Epithelial cell of esophagus (primary cell): ENCODE measurements around the gene KIDINS220.
A peak's percentile ranks its signal among the peaks of the same experiment; 100 is the strongest.

ENCODE experiments used
- DNase-seq: peaks from one replicate; pipeline ENCODE4 v3.0.0; 2010; ENCODE audit warnings: low read depth
- H3K4me3 ChIP-seq: 2 replicates; pipeline ENCODE4 v1.5.1; 2011; ENCODE audit warnings: mild to moderate bottlenecking, low read length, control low read depth
- CTCF ChIP-seq: IDR thresholded peaks from 2 replicates; pipeline ENCODE4 v1.5.1; 2011; ENCODE audit warnings: low read depth, mild to moderate bottlenecking, low read length, control low read depth, inconsistent platforms; ENCODE audit not compliant: insufficient read depth; ENCODE audit errors: missing control alignments

The KIDINS220 gene

DNA sequence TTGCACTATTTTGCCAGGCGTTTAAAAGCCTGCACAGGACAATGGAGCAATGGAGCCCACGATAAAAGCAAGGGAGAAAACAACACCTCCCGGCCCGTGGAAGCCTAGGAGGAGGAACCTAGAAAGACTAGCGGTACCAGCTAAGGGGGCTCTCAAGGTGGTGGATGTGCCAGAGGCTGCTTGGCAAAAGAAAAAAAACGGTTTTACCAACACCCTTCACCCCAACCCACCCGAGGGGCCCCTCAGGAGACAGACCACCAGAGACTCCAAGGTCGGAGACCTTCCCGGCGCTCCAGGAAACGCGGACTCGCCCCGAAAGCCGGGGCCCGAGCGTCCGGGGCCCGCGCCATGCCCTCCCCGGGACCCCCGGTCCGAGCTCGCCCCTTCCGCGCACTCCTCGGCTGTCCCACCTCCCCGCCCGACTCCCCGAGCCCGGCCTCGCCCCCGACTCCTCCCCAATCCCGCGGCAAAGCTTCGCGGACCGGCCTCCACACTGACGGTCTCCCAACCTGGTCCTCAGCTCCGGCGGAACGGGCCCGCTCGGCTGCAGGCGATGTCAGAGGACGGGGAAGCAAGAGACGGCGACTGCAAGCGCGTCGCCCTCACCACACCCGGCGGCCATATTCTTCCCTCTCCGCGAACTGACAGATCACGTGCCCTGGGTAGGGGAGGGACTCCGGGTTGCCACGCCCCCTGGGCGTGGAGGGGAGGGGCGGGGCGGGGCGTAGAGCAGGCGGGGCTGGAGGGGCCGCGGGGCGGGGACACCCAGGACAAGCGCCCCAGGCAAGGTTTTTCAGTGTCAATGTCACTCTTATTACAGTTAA is at the start of gene KIDINS220:
TSS of gene KIDINS220 (minus strand) at position 643 of the 824 bp plus-strand sequence. CDS start 10,520 bp downstream, outside the sequence.
- DNase-seq: peak; percentile 88
- TF ChIP-seq CTCF: no peak
- peak within 1 kb of the TSS; percentile 81 for H3K4me3 ChIP-seq

- no peak overlapping the region for H3K4me3 ChIP-seq
- no peak for DNase-seq
- TF ChIP-seq CTCF: no peak
Observed at GRCh38 chr2:8886876-8887275, 49.5 kb upstream of the KIDINS220 start.

GRCh38 chr2:8886202-8886518 is 48.7 kb upstream of the KIDINS220 start:
- no peak for TF ChIP-seq CTCF
- H3K4me3 ChIP-seq: no peak overlapping the region
- no peak for DNase-seq

DNA sequence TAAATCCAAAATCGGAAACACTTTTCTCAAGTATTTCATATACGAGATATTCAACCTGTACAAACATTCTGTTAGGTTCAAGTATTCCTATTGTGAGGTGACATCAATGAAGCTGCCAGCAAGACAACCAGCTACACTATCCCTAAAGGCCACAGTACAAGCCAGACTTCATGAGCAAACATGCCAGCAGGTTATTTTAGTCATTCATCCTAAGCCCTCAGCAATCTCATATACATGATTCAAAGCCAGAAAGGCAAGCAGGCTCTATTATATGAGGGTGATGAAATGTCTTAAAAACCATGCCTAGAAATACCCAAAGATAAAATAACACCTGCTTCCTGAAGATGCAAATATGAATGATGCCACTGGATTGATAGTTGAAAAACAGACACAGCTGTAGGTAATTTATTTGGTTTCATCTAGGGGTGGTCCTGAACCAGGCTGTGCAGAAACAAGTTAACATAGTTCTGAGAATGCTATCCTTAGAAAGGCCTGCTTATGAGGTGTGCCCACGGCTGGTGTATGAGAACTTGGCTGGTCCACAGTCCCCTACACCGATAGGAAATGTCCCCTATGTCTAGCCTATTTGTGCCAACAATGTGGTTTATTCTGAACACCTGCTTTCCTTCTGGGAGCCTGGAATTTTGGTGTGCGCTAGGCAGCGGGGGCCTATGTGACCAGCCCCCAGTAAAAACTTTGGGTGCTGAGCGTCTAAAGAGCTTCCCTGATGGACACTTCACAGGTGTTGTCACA is 48.2 kb upstream of the KIDINS220 start:
- peak; percentile 55 for DNase-seq
- TF ChIP-seq CTCF: no peak
- no peak overlapping the region for H3K4me3 ChIP-seq

- no peak overlapping the region for H3K4me3 ChIP-seq
- TF ChIP-seq CTCF: no peak
- DNase-seq: no peak
Observed at GRCh38 chr2:8884812-8885211, 47.4 kb upstream of the KIDINS220 start.

DNA sequence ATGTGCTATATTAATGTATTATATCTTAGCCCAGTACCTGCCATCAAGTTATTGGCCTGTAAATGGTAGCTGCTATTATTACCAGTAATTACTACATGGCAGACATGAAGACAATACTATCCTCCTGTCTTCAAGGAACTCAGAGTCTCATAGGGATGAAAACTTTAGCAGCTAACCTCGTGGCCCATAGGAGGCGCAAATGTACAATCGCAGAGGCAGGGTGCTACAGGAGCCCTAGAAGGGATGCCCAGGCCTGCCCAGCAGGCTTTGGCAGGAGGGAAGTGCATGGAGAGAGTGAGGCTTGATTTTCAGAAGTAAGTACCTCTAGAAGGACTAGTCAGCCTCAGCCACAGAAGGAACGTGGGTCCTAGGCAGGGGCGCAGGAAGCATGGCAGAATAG is 44.7 kb upstream of the KIDINS220 start:
- peak; percentile 70 for TF ChIP-seq CTCF
- no peak overlapping the region for H3K4me3 ChIP-seq
- DNase-seq: peak; percentile 73
